ENCODE data around the gene P2RX4. TPM values are rescaled to one million over a fixed set of nuclear protein-coding genes. Genes with fewer than 3 reads are reported as not detected.

The P2RX4 gene
- total and polyA plus RNA-seq, 2 of the 4 experiments (the other 2 are of a cell fraction), result 9.5 to 12.6 TPM

- peak overlapping the region; percentile 32; the same call in 1 of the 2 replicates for H3K14ac ChIP-seq (replicated peaks; ENCODE audit: low read depth, low read length)
- peak; percentile 93 for ATAC-seq (ENCODE audit: low read depth)
- peaks cover 15% of the 10 kb centered on the region for H3K4me1 ChIP-seq (ENCODE audit: control insufficient read depth, insufficient read depth, low read length)
- no peaks in the 10 kb centered on the region for H3K79me1 ChIP-seq (ENCODE audit: low read depth in 1 of 2, low read length in 2 of 2)
- H4K5ac ChIP-seq (ENCODE audit: low read depth, low read length), result no peak overlapping the region
- H4K20me1 ChIP-seq (ENCODE audit: insufficient read depth, low read length), result no peaks in the 10 kb centered on the region
- ChIA-PET CTCF (interaction anchor here (0.7 kb wide), 1 partner anchor 26 kb away, joined by 3 read pairs; no protein-coding TSS in a partner anchor), POLR2A (ENCODE audit: unreplicated experiment) (no interaction called here)
- H3K9me3 ChIP-seq (ENCODE audit: control insufficient read depth, insufficient read depth, low read length), result no peaks in the 10 kb centered on the region
- peak overlapping the region in 1 of 2 experiments; percentile 83; a peak in 2 of 4 replicates for H4K8ac ChIP-seq (ENCODE audit: low read depth in 2 of 2, low read length in 2 of 2)
- H3K23ac ChIP-seq (ENCODE audit: low read depth, low read length), result peak overlapping the region; percentile 21; the same call in 1 of the 2 replicates
- H3K56ac ChIP-seq (ENCODE audit: extremely low read depth, insufficient read depth, low read length), result no peak overlapping the region; the same call in 1 of the 2 replicates
- no peak overlapping the region for H3K9ac ChIP-seq (ENCODE audit: low read depth, low read length)
- peak overlapping the region; percentile 88; the same call in 1 of the 2 replicates for H3K18ac ChIP-seq (ENCODE audit: low read depth, low read length)
- H2BK120ac ChIP-seq (ENCODE audit: low read depth, low read length), result peak overlapping the region; percentile 62
- H2BK20ac ChIP-seq (ENCODE audit: low read depth, low read length), result peak overlapping the region; percentile 67
- peak overlapping the region; percentile 11; the same call in 1 of the 2 replicates for H3K4me2 ChIP-seq (ENCODE audit: low read depth, low read length)
- dilution Hi-C loops (cut with HindIII; ENCODE audit: low sequenced_read_pairs, unreplicated experiment) (no loop called here), in situ Hi-C loops (cut with MboI; ENCODE audit: low sequenced_read_pairs) (no loop called here), intact Hi-C loops (cut with micrococcal nuclease) (no loop called here)
- peak overlapping the region; percentile 68; the same call in 1 of the 2 replicates for H3K4ac ChIP-seq (ENCODE audit: low read depth, low read length)
- TF ChIP-seq CEBPB (IDR thresholded peaks at IDR 0.05; ENCODE audit: low read depth, low read length), result peak; percentile 84
- no peak for TF ChIP-seq POLR2A (IDR thresholded peaks at IDR 0.05; ENCODE audit: low read depth, low read length)
- no peak for TF ChIP-seq NFE2L2 (IDR thresholded peaks at IDR 0.05; ENCODE audit: low read depth, low read length)
- peak; percentile 50 for TF ChIP-seq MAFK (IDR thresholded peaks at IDR 0.05; ENCODE audit: low read depth, low read length)
- no peak for TF ChIP-seq RAD21 (IDR thresholded peaks at IDR 0.05; ENCODE audit: low read length)
- peak; percentile 75 for TF ChIP-seq FOS (IDR thresholded peaks at IDR 0.05; ENCODE audit: low read depth, low read length)
- TF ChIP-seq CTCF (conservative IDR thresholded peaks at IDR 0.05; ENCODE audit: low read depth, low read length), result no peak
- no peak for TF ChIP-seq RCOR1 (IDR thresholded peaks at IDR 0.05; ENCODE audit: insufficient replicate concordance, low read length)
- peak; percentile 57 for TF ChIP-seq BHLHE40 (IDR thresholded peaks at IDR 0.05; ENCODE audit: low read depth, low read length)
- peak; percentile 86 for TF ChIP-seq USF2 (IDR thresholded peaks at IDR 0.05; ENCODE audit: low read depth, low read length)
- no peak for TF ChIP-seq SMC3 (IDR thresholded peaks at IDR 0.05; ENCODE audit: low read depth, low read length)
- no peak for TF ChIP-seq ELK1 (IDR thresholded peaks at IDR 0.05; ENCODE audit: borderline replicate concordance, low read depth, low read length)
- 0 out of 2 replicates have a peak, but pooled peaks have one; percentile 10 for TF ChIP-seq MAZ (IDR thresholded peaks at IDR 0.05; ENCODE audit: borderline replicate concordance, low read depth, low read length)
- H3K4me3 ChIP-seq (ENCODE audit: insufficient read depth, low read depth, low read length), result no peak overlapping the region; the same call in 1 of the 2 replicates
- H2AFZ ChIP-seq (replicated peaks; ENCODE audit: low read length, poor library complexity), result no peak overlapping the region
- peak overlapping the region; percentile 93 for H3K27ac ChIP-seq (ENCODE audit: insufficient read depth, low read length)
- no peak overlapping the region for H2AK9ac ChIP-seq (replicated peaks; ENCODE audit: low read depth, low read length, poor library complexity)
- no peaks in the 10 kb centered on the region for H3K36me3 ChIP-seq (ENCODE audit: control insufficient read depth, insufficient read depth, low read length)
- WGBS, 2 experiments (ENCODE audit: extremely low coverage in 2 of 2, insufficient read length in 1 of 2), result no CpG with 5 or more reads among the region's 2 CpGs
- H2BK5ac ChIP-seq (ENCODE audit: low read depth, low read length, poor library complexity, severe bottlenecking), result peak overlapping the region; percentile 53
- peak overlapping the region; percentile 37; the same call in 1 of the 3 replicates for H2BK15ac ChIP-seq (ENCODE audit: low read depth, low read length)
- H3K27me3 ChIP-seq (ENCODE audit: control insufficient read depth, insufficient read depth, low read length), result no peaks in the 10 kb centered on the region
- DNase-seq, result peak; percentile 97
- no peak overlapping the region; the same call in 1 of the 2 replicates for H2AK5ac ChIP-seq (ENCODE audit: low read depth, low read length)
- 0 out of 2 replicates have a peak overlapping the region, but pooled peaks have one; percentile 10 for H4K91ac ChIP-seq (ENCODE audit: insufficient read depth, low read depth, low read length)
- BruUV-seq (replicated peaks), result no TSS peak
- peaks cover 22% of the 10 kb centered on the region for H3K9me1 ChIP-seq (ENCODE audit: insufficient read depth, low read length)
Observed at GRCh38 chr12:121190523-121191031, 19.4 kb upstream of the P2RX4 start.
